Spleen (tissue), 7 donors: ENCODE results near the gene PTPN9.

Experiments used
- POLR2A ChIP-seq, 3 donors: fragments of 450-650 bp; IDR thresholded peaks; one replicate each; pipeline ENCODE4 v1.5.1; 2017; ENCODE audit warnings: antibody characterized with exemption in 3 of 3, mild to moderate bottlenecking in 1 of 3
- POLR2AphosphoS5 ChIP-seq, 3 donors: sonication (generic); formaldehyde crosslinking; IDR thresholded peaks; one replicate each; pipeline ENCODE4 v1.5.1; 2017; ENCODE audit warnings: antibody characterized with exemption in 3 of 3
- TF ChIP-seq, protein P1 (sequence below), 11 experiments: fragments of 200-600 bp in 7 of 11; fragments of 450-650 bp in 4 of 11; sonication (generic) in 4 of 11; IDR thresholded peaks in 8 of 11; conservative IDR thresholded peaks in 3 of 11; 1 replicate in 7 of 11; 2 replicates in 4 of 11; pipeline versions ENCODE4 v1.4.0 to v1.8.0; 2016 to 2021; ENCODE audit warnings: antibody characterized with exemption in 11 of 11, inconsistent platforms in 4 of 11, mild to moderate bottlenecking in 1 of 11
- donor health status: DM: no; HTN: no; CAD: no; lungs with moderate emphysema.
- donor health status: DM: no; HTN: no; CAD: no.
- donor health status: DM: no; HTN: no; CAD: no.

DNA sequence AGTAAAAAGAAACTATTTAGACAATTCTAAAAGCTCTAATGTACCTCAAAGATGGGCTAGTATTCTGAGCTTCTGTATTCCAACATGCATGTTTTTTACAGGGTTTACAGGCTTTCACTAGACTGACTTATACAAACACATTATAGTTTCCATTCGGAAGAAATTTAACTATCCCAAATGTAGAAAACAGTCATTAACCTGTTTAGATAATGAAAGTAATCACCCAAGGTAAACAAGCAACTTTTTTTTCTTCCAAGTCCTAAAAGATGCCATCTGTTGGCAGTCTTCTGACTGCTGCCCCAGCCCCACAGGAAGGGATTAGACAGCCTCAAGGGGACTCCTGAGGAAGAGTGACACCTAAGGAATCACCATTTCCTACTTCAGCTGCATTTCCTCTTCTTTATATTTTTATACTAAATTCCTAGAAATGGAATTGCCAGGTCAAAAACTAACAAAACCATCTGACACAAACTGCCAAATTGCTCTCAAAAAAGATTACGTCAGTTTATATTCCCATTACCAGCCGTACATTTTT is 153.1 kb downstream of the PTPN9 start:
- TF ChIP-seq POLR2A (IDR thresholded peaks at IDR 0.05) (no peak), POLR2AphosphoS5 (IDR thresholded peaks at IDR 0.05) (no peak)
- TF ChIP-seq, protein P1, sequence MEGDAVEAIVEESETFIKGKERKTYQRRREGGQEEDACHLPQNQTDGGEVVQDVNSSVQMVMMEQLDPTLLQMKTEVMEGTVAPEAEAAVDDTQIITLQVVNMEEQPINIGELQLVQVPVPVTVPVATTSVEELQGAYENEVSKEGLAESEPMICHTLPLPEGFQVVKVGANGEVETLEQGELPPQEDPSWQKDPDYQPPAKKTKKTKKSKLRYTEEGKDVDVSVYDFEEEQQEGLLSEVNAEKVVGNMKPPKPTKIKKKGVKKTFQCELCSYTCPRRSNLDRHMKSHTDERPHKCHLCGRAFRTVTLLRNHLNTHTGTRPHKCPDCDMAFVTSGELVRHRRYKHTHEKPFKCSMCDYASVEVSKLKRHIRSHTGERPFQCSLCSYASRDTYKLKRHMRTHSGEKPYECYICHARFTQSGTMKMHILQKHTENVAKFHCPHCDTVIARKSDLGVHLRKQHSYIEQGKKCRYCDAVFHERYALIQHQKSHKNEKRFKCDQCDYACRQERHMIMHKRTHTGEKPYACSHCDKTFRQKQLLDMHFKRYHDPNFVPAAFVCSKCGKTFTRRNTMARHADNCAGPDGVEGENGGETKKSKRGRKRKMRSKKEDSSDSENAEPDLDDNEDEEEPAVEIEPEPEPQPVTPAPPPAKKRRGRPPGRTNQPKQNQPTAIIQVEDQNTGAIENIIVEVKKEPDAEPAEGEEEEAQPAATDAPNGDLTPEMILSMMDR (IDR thresholded peaks at IDR 0.05 in 8 of 11, conservative IDR thresholded peaks at IDR 0.05 in 3 of 11) = no peak
